OCI-LY3 (cell line): ENCODE measurements around the gene GLB1L.

Experiments used
- H2AFZ ChIP-seq: fragments of 200-600, 300-600 bp; shearing (Covaris generic); 2 replicates; pipeline ENCODE4 v1.6.0; 2014; ENCODE audit warnings: antibody characterized with exemption, low read depth, low read length
- H3K27ac ChIP-seq: fragments of 200-600, 300-600 bp; sonication (generic); 2 replicates; pipeline ENCODE4 v1.5.1; 2014; ENCODE audit warnings: mild to moderate bottlenecking, low read length, moderate library complexity, mixed read lengths
- H3K27me3 ChIP-seq: fragments of 200-600, 300-600 bp; sonication (generic); 2 replicates; pipeline ENCODE4 v1.6.1; 2014; ENCODE audit warnings: low read depth, low read length, mixed read lengths
- H3K36me3 ChIP-seq: fragments of 200-600, 300-600 bp; sonication (generic); replicated peaks from 2 replicates; pipeline ENCODE3; 2014; ENCODE audit warnings: low read depth, low read length, mixed read lengths
- H3K4me1 ChIP-seq: fragments of 300-600, 200-600 bp; sonication (generic); 2 replicates; pipeline ENCODE4 v1.6.1; 2014; ENCODE audit warnings: low read length, mixed read lengths
- H3K4me2 ChIP-seq: fragments of 200-600, 300-600 bp; sonication (generic); 2 replicates; pipeline ENCODE4 v1.6.1; 2014; ENCODE audit warnings: low read length, mixed read lengths
- H3K4me3 ChIP-seq: fragments of 300-600, 200-600 bp; sonication (generic); 2 replicates; pipeline ENCODE4 v1.5.1; 2014; ENCODE audit warnings: antibody characterized with exemption, mild to moderate bottlenecking, low read length, moderate library complexity
- H3K79me2 ChIP-seq: fragments of 300-600, 200-600 bp; shearing (Covaris generic); 2 replicates; pipeline ENCODE4 v1.6.1; 2014; ENCODE audit warnings: mild to moderate bottlenecking, low read length, mixed read lengths
- H3K9ac ChIP-seq: fragments of 300-600, 200-600 bp; shearing (Covaris generic); 2 replicates; pipeline ENCODE4 v1.6.0; 2014; ENCODE audit warnings: mild to moderate bottlenecking, low read length, moderate library complexity
- H3K9me3 ChIP-seq: fragments of 200-600, 300-600 bp; shearing (Covaris generic); 2 replicates; pipeline ENCODE4 v1.6.1; 2014; ENCODE audit warnings: low read length, mixed read lengths; ENCODE audit not compliant: insufficient read depth
- H4K20me1 ChIP-seq: fragments of 200-600, 300-600 bp; sonication (generic); 2 replicates; pipeline ENCODE4 v1.6.1; 2016; ENCODE audit warnings: low read length, mixed read lengths; ENCODE audit not compliant: insufficient read depth
- CTCF ChIP-seq: fragments of 200-600, 300-600 bp; sonication (generic); IDR thresholded peaks from 2 replicates; pipeline ENCODE4 v1.5.1; 2014; ENCODE audit warnings: antibody characterized with exemption, low read length, low read depth
- EZH2phosphoT487 ChIP-seq: fragments of 200-600 bp; shearing (Covaris generic); IDR thresholded peaks from 2 replicates; pipeline ENCODE4 v1.6.1; 2018; ENCODE audit warnings: antibody characterized with exemption, mixed run types, low read depth

Gene GLB1L

GRCh38 chr2:219218217-219218731 lies 27.0 kb downstream of the GLB1L start:
- H3K9me3 ChIP-seq, result no peaks in the 10 kb centered on the region
- H3K79me2 ChIP-seq, result no peaks in the 10 kb centered on the region
- H3K27me3 ChIP-seq, result no peaks in the 10 kb centered on the region
- no peak overlapping the region for H3K4me2 ChIP-seq
- H3K4me1 ChIP-seq, result no peaks in the 10 kb centered on the region
- H3K27ac ChIP-seq, result no peak overlapping the region
- TF ChIP-seq EZH2phosphoT487 (no peak), CTCF (no peak)
- H3K9ac ChIP-seq, result no peak overlapping the region
- no peaks in the 10 kb centered on the region for H3K36me3 ChIP-seq
- H2AFZ ChIP-seq, result no peak overlapping the region
- no peak overlapping the region for H3K4me3 ChIP-seq
- no peaks in the 10 kb centered on the region for H4K20me1 ChIP-seq

GRCh38 chr2:219216535-219216915 lies 28.7 kb downstream of the GLB1L start:
- Histone ChIP-seq H3K36me3 (no peaks in the 10 kb centered on the region), H3K4me2 (no peak overlapping the region), H4K20me1 (no peaks in the 10 kb centered on the region), H3K4me1 (no peaks in the 10 kb centered on the region), H3K4me3 (no peak overlapping the region), H3K27ac (no peak overlapping the region), H3K9ac (no peak overlapping the region), H2AFZ (no peak overlapping the region), H3K27me3 (no peaks in the 10 kb centered on the region), H3K9me3 (no peaks in the 10 kb centered on the region), H3K79me2 (no peaks in the 10 kb centered on the region)
- TF ChIP-seq CTCF (no peak), EZH2phosphoT487 (no peak)

GRCh38 chr2:219215871-219216534 lies 29.2 kb downstream of the GLB1L start:
- H3K4me3 ChIP-seq, result no peak overlapping the region

GRCh38 chr2:219214786-219215185 lies 30.5 kb downstream of the GLB1L start:
- Histone ChIP-seq H3K79me2 (no peaks in the 10 kb centered on the region), H3K27ac (no peak overlapping the region), H2AFZ (no peak overlapping the region), H3K4me1 (no peaks in the 10 kb centered on the region), H3K9ac (no peak overlapping the region), H3K4me3 (no peak overlapping the region), H3K4me2 (no peak overlapping the region), H4K20me1 (no peaks in the 10 kb centered on the region), H3K9me3 (no peaks in the 10 kb centered on the region), H3K27me3 (no peaks in the 10 kb centered on the region), H3K36me3 (no peaks in the 10 kb centered on the region)
- TF ChIP-seq EZH2phosphoT487 (no peak), CTCF (no peak)

More at GRCh38 chr2:219215871-219216534, 29.2 kb downstream of the GLB1L start:
- no peaks in the 10 kb centered on the region for H3K27me3 ChIP-seq
- no peaks in the 10 kb centered on the region for H4K20me1 ChIP-seq
- no peaks in the 10 kb centered on the region for H3K79me2 ChIP-seq
- H3K9me3 ChIP-seq, result no peaks in the 10 kb centered on the region
- TF ChIP-seq CTCF, result no peak
- no peak for TF ChIP-seq EZH2phosphoT487
- no peak overlapping the region for H3K27ac ChIP-seq
- no peaks in the 10 kb centered on the region for H3K36me3 ChIP-seq
- H3K9ac ChIP-seq, result no peak overlapping the region
- H2AFZ ChIP-seq, result no peak overlapping the region
- H3K4me2 ChIP-seq, result no peak overlapping the region
- no peaks in the 10 kb centered on the region for H3K4me1 ChIP-seq
